K562 (cell line): Measurements from ENCODE around the gene YJU2. TPM values are rescaled to one million over a fixed set of nuclear protein-coding genes. Genes with fewer than 3 reads are reported as not detected.

ENCODE experiments used
- E2F8 ChIP-seq: fragments of 450-650 bp; IDR thresholded peaks from 2 replicates; pipeline ENCODE4 v1.7.1; 2018; ENCODE audit warnings: mild to moderate bottlenecking, low read depth; ENCODE audit not compliant: partially characterized antibody
- EHMT2 ChIP-seq: fragments of 450-650 bp; IDR thresholded peaks from 2 replicates; pipeline ENCODE4 v1.6.1; 2018; ENCODE audit warnings: antibody characterized with exemption
- MAFF ChIP-seq: IDR thresholded peaks from 2 replicates; pipeline ENCODE4 v1.6.1; 2012; ENCODE audit warnings: low read length, improper control_type of control experiment
- MIER1 ChIP-seq: fragments of 450-650 bp; IDR thresholded peaks from 2 replicates; pipeline ENCODE4 v1.6.1; 2016; ENCODE audit warnings: antibody characterized with exemption, mild to moderate bottlenecking, low read depth
- PRPF4 ChIP-seq: fragments of 200-400 bp; formaldehyde crosslinking; IDR thresholded peaks from one replicate; pipeline ENCODE4 v1.6.1; 2017; ENCODE audit warnings: low read length, low read depth, mild to moderate bottlenecking; ENCODE audit not compliant: insufficient read depth, poor library complexity, severe bottlenecking
- TAF9B ChIP-seq: fragments of 450-650 bp; IDR thresholded peaks from 2 replicates; pipeline ENCODE4 v1.6.1; 2018; ENCODE audit warnings: mild to moderate bottlenecking; ENCODE audit not compliant: partially characterized antibody
- TARDBP ChIP-seq: fragments of 450-650 bp; IDR thresholded peaks from 2 replicates; pipeline ENCODE4 v1.6.1; 2016
- TBL1XR1 ChIP-seq, 2 experiments: IDR thresholded peaks; 2 replicates each; pipeline ENCODE4 v1.6.1; 2012; ENCODE audit warnings: improper control_type of control experiment in 2 of 2, low read length in 2 of 2, mild to moderate bottlenecking in 1 of 2
- ZNF398 ChIP-seq: fragments of 250-450 bp; sonication (Bioruptor Pico); IDR thresholded peaks from 2 replicates; pipeline ENCODE4 v1.8.0; 2021; ENCODE audit warnings: moderate library complexity, mild to moderate bottlenecking, inconsistent platforms
- ZNF408 ChIP-seq: fragments of 250-450 bp; sonication (Bioruptor Pico); IDR thresholded peaks from 2 replicates; pipeline ENCODE4 v1.4.0; 2020; ENCODE audit warnings: low read depth, mild to moderate bottlenecking, moderate library complexity
- ZNF512 ChIP-seq: IDR thresholded peaks from 2 replicates; pipeline ENCODE4 v1.6.1; 2016; ENCODE audit warnings: missing genetic modification characterization, missing compliant biosample characterization
- ZNF589 ChIP-seq: fragments of 200-800 bp; sonication (Bioruptor generic); IDR thresholded peaks from 2 replicates; pipeline ENCODE4 v1.6.1; 2016; ENCODE audit warnings: low read depth, missing genetic modification characterization, missing compliant biosample characterization
- ZZZ3 ChIP-seq: fragments of 450-650 bp; IDR thresholded peaks from 2 replicates; pipeline ENCODE4 v1.6.1; 2016; ENCODE audit warnings: antibody characterized with exemption, mild to moderate bottlenecking, moderate library complexity
- polyA plus RNA-seq, 8 experiments: library from polyadenylated mRNA; depleted of rRNA in 4 of 8; stranded (reverse) in 5 of 8; unstranded in 3 of 8; fragments of >200 nt; fragmentation: Nextera tagmentation in 2 of 8; fragmentation: Illumina TruSeq in 1 of 8; extraction: Ambion mirVana in 2 of 8; extraction: Trizol in 1 of 8; gene quantifications; 2 replicates each; pipeline versions ENCODE4 v1.2.1 to v1.2.3, GENCODE V29; 2011 to 2014; ENCODE audit warnings: inconsistent platforms in 1 of 8, missing spikeins in 1 of 8
- total RNA-seq, 7 experiments: library from RNA; depleted of rRNA in 6 of 7; stranded (reverse); fragments of >200 nt in 6 of 7; fragmentation: Illumina TruSeq in 2 of 7; extraction: Trizol in 2 of 7; gene quantifications; 2 replicates each; pipeline versions ENCODE4 v1.2.1 to v1.2.3, GENCODE V29; 2011 to 2021; ENCODE audit warnings: low replicate concordance in 1 of 7
- TF ChIP-seq, protein P1 (sequence below): sonication (generic); formaldehyde crosslinking; IDR thresholded peaks from 2 replicates; pipeline ENCODE4 v1.8.0; 2022; ENCODE audit warnings: mild to moderate bottlenecking, missing genetic modification reagents
- TF ChIP-seq, protein P2 (sequence below): fragments of 250-450 bp; sonication (Bioruptor Pico); IDR thresholded peaks from 2 replicates; pipeline ENCODE4 v1.4.0; 2020; ENCODE audit warnings: mild to moderate bottlenecking
- TF ChIP-seq, protein P3 (sequence below): fragments of 450-650 bp; conservative IDR thresholded peaks from 2 replicates; pipeline ENCODE4 v1.6.1; 2016; ENCODE audit warnings: missing genetic modification characterization, low read depth, mild to moderate bottlenecking, missing compliant biosample characterization, moderate library complexity

The YJU2 gene
- total and polyA plus RNA-seq, 9 of the 15 experiments (the other 6 are each of a cell fraction or from before 2014, with no cell fraction given) = 0.41 to 34.9 (median 19.3) TPM

DNA sequence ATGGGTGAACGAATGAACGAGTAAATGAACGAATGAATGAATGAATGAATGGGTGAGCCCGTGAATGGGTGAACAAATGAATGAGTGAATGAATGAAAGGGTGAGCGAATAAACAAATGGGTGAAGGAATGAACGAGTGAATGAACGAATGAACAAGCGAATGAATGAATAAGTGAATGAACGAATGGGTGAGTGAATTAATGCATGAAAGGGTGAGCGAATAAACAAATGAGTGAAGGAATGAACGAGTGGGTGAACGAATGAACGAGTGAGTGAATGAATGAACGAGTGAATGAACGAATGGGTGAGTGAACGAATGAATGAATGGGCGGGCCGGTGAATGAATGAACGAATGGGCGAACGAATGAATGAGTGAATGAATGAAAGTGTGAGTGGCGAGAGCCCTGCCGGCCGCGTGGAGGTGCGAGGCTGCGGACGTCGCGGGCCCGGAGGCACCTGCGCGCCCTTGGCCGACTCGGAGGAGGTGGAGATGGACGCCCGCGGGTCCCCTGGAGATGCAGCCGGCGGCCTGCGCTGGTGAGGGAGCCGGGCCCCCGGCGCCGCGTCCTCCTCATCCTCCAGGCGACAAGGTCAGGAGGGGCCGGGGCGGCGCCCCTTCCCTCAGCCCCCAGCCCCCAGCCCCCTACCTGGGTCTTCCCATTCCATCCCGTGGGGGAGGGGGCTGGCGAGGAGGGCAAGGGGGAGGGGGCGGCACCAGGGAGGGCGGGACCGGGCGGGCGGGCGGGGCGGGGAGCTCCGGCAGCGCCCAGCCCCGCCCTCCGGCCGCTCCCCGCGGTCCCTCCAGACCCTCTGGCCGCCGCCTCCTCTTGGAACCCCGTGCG lies 49.0 kb upstream of the YJU2 start (continued):
- TF ChIP-seq EHMT2 = 0 out of 2 replicates have a peak, but pooled peaks have one; percentile 14
- no peak for TF ChIP-seq ZNF398 (CRISPR knock-in tag)
- no peak for TF ChIP-seq PRPF4
- TF ChIP-seq, protein P1, sequence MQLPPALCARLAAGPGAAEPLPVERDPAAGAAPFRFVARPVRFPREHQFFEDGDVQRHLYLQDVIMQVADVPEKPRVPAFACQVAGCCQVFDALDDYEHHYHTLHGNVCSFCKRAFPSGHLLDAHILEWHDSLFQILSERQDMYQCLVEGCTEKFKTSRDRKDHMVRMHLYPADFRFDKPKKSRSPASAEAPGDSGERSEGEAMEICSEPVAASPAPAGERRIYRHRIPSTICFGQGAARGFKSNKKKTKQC = peak; percentile 79; the same call in 1 of the 2 replicates
- TF ChIP-seq TAF9B = no peak
- no peak for TF ChIP-seq MIER1
- TF ChIP-seq, protein P2, sequence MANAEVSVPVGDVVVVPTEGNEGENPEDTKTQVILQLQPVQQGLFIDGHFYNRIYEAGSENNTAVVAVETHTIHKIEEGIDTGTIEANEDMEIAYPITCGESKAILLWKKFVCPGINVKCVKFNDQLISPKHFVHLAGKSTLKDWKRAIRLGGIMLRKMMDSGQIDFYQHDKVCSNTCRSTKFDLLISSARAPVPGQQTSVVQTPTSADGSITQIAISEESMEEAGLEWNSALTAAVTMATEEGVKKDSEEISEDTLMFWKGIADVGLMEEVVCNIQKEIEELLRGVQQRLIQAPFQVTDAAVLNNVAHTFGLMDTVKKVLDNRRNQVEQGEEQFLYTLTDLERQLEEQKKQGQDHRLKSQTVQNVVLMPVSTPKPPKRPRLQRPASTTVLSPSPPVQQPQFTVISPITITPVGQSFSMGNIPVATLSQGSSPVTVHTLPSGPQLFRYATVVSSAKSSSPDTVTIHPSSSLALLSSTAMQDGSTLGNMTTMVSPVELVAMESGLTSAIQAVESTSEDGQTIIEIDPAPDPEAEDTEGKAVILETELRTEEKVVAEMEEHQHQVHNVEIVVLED (CRISPR knock-in tag) = no peak
- TF ChIP-seq ZNF408 (CRISPR knock-in tag) = no peak
- no peak for TF ChIP-seq ZZZ3
- TF ChIP-seq, protein P3, sequence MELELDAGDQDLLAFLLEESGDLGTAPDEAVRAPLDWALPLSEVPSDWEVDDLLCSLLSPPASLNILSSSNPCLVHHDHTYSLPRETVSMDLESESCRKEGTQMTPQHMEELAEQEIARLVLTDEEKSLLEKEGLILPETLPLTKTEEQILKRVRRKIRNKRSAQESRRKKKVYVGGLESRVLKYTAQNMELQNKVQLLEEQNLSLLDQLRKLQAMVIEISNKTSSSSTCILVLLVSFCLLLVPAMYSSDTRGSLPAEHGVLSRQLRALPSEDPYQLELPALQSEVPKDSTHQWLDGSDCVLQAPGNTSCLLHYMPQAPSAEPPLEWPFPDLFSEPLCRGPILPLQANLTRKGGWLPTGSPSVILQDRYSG (tag) = no peak
- no peak for TF ChIP-seq TBL1XR1 (IDR thresholded peaks at IDR 0.05; ENCODE audit: low read length in 2 of 2)
- TF ChIP-seq ZNF589 (CRISPR knock-in tag) = no peak
- peak; percentile 95 for TF ChIP-seq ZNF512 (tag)
- TF ChIP-seq E2F8 = no peak
- no peak for TF ChIP-seq MAFF
- TF ChIP-seq TARDBP = no peak
